ENCODE results near the gene HMGB4.

The HMGB4 gene, protein sequence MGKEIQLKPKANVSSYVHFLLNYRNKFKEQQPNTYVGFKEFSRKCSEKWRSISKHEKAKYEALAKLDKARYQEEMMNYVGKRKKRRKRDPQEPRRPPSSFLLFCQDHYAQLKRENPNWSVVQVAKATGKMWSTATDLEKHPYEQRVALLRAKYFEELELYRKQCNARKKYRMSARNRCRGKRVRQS

DNA sequence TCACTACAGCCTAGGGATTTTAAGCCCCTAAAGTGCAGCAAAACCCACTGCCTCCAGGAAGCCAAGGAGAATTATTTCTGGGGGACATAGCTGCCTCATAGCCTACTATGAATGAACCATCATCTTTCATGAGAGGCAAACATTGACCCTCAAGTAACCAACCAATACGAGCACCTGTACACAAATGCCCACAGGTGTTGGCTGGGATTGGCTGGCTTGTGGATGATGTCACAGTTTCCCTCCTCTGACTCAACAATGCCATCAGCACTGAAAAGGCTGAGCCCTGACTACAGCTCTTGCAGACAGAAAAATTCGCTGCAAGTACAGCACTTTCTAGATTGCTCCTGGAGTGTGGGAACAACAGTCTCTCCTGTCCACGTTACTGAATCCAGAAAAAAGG, at the start of gene HMGB4:
TSS of gene HMGB4 (plus strand) at position 301 of the 400 bp plus-strand sequence. CDS start 113 bp downstream, outside the sequence.
- TF ChIP-seq, protein P1, sequence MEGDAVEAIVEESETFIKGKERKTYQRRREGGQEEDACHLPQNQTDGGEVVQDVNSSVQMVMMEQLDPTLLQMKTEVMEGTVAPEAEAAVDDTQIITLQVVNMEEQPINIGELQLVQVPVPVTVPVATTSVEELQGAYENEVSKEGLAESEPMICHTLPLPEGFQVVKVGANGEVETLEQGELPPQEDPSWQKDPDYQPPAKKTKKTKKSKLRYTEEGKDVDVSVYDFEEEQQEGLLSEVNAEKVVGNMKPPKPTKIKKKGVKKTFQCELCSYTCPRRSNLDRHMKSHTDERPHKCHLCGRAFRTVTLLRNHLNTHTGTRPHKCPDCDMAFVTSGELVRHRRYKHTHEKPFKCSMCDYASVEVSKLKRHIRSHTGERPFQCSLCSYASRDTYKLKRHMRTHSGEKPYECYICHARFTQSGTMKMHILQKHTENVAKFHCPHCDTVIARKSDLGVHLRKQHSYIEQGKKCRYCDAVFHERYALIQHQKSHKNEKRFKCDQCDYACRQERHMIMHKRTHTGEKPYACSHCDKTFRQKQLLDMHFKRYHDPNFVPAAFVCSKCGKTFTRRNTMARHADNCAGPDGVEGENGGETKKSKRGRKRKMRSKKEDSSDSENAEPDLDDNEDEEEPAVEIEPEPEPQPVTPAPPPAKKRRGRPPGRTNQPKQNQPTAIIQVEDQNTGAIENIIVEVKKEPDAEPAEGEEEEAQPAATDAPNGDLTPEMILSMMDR (conservative IDR thresholded peaks at IDR 0.05; ENCODE audit: low read depth, low read length): no peak
- H3K4me3 ChIP-seq (ENCODE audit: low read depth, low read length): no peak within 1 kb of the TSS
- DNase-seq (ENCODE audit: low read depth): no peak

DNA sequence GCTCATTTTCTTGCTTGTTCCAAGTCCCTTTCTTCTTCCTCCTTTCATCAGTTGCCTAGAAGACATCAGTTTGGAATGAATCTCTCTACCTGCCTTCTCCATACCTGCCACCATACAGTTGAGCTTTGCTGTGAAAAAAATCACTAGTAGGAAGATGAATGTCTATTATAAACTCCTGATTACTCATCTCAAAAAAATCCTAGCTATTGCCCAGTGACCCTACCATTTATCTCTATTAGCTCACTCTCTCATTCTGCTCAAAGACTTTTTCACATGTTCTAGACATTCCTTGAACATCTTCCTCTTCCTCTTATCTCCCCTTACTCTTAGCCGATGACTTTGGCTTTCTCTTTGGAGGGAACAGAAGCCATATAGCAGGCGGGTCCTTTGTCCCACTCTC, 49.7 kb upstream of the HMGB4 start:
- TF ChIP-seq, protein P1 (conservative IDR thresholded peaks at IDR 0.05; ENCODE audit: low read depth, low read length): no peak
- DNase-seq (ENCODE audit: low read depth): no peak
- H3K4me3 ChIP-seq (ENCODE audit: low read depth, low read length): no peak overlapping the region

DNA sequence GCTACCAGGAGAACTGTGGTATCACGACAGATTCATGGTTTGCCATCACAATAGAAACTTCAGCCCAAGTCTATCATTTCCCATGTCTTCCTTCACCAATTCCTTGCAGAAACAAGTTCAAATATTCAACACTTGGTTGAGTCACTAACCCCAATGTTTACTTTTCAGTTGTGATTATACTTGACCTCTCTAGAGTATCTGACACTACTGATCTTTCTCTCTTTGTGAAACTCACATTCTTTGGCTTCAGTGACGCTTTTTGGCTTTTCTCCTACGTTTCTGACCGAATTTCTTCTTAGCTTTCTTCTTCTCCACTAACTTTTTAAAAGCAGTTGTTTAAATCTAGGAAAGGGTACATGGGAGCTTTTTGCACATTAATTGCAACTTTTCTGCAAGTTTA, 48.8 kb upstream of the HMGB4 start:
- TF ChIP-seq, protein P1 (conservative IDR thresholded peaks at IDR 0.05; ENCODE audit: low read depth, low read length): no peak
- DNase-seq (ENCODE audit: low read depth): peak; percentile 1

DNA sequence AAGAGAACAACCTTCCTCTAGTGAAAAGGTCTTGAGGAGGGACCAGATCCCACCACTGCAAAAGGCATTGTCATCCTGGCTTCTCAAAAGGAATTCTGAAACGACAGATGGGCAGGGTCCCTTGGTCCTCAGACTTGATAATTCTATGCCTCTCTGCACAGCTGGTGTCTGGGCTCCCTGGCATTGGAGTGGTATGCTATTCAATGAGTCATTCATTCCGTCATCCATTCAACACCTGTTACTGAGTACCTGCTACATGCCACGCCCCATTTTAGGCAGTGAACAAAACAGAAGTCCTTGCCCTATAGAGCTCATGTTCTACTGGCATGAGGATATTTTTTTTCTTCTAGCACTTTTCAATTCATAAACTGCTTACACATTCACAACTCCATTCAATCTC, 45.8 kb upstream of the HMGB4 start:
- no peak for DNase-seq (ENCODE audit: low read depth)
- TF ChIP-seq, protein P1 (conservative IDR thresholded peaks at IDR 0.05; ENCODE audit: low read depth, low read length): no peak
- H3K4me3 ChIP-seq (ENCODE audit: low read depth, low read length): no peak overlapping the region

More for the DNA sequence above, 48.8 kb upstream of the HMGB4 start:
- no peak overlapping the region for H3K4me3 ChIP-seq (ENCODE audit: low read depth, low read length)

DNA sequence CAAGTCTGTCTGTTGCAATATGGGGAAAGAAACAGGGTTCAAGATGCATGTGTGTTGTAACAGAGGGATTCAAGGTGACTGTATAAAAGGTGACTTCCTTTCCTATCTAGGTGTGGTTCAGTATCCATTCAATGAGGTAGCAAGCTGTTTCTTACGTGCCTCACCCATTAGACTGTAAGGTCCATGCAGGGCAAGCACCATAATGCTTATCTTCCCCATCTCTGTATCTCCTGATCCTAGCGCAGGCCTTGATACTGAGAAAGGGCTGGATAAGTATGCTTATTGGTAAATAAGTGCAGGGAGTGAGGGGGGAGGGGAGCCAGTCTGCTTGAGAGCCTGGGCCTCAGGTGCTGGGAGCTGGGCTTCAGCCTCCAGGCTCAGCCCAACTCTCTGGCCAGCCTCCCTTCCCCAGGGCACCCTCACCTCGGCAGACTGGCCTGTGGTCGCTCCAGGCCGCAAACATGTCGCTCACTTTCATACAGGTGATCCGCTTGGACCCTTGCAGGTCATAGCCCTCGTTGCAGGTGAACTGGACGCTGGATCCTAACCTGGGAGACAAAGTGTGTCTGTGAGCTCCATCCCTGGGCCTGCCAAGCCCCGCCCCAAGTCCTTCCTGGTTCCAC, 44.5 kb upstream of the HMGB4 start:
- DNase-seq (ENCODE audit: low read depth): no peak
- no peak overlapping the region for H3K4me3 ChIP-seq (ENCODE audit: low read depth, low read length)
- TF ChIP-seq, protein P1 (conservative IDR thresholded peaks at IDR 0.05; ENCODE audit: low read depth, low read length): no peak

DNA sequence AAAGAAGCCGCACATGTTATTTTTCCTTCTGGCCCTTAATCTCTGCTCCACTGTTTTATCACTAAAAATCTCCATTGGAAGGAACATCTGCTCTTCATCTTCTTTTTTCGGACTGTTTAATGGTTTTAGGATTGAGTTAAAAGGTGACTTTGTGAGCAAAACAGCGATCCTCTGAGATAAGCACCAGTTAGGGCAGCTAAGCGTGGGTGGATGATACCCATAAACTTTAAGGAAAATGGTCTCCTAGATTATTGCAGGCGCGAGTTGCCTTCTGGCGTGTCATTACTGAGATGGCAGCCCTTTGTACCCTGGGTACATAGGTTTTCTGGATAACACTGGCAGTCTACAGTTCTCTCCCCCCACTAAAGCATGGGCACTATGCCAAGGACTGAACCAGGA, 44.0 kb upstream of the HMGB4 start:
- no peak overlapping the region for H3K4me3 ChIP-seq (ENCODE audit: low read depth, low read length)
- no peak for DNase-seq (ENCODE audit: low read depth)
- TF ChIP-seq, protein P1 (conservative IDR thresholded peaks at IDR 0.05; ENCODE audit: low read depth, low read length): no peak

DNA sequence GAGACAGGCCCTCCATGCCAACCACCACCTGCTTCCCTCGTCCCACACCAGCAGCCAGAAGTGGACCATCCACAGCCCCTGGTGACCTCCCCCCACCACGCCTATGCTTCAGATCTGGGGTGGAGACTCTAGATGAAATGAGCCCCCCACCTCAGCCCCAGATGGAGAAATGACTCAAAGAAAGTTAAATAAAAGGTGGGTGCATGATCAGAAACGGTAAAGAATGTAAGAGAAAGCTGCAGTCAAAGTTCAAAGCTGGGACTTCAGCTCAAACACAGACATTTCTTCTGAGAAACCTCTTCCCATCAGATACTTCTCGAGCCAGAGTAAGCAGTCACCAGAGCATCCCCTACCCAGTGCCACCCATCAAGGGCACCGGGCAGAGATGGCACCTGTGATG, 43.1 kb upstream of the HMGB4 start:
- no peak for DNase-seq (ENCODE audit: low read depth)
- H3K4me3 ChIP-seq (ENCODE audit: low read depth, low read length): no peak overlapping the region
- TF ChIP-seq, protein P1 (conservative IDR thresholded peaks at IDR 0.05; ENCODE audit: low read depth, low read length): no peak
